H7 (cell line): ENCODE results near the gene RPL27. TPM values are rescaled to one million over a fixed set of nuclear protein-coding genes. Genes with fewer than 3 reads are reported as not detected.
"Not testable (repeated sequence)": the region's sequence is repeated elsewhere in the genome, so short reads cannot be mapped to it uniquely, and the experiment has no call there.

ENCODE experiments used
- DNase-seq: peaks from one replicate; pipeline ENCODE4 v3.0.0; 2012
- H3K27me3 ChIP-seq: 2 replicates; pipeline ENCODE4 v1.6.0; 2011; ENCODE audit warnings: mild to moderate bottlenecking, low read length; ENCODE audit not compliant: control insufficient read depth, insufficient read depth
- H3K36me3 ChIP-seq: replicated peaks from 2 replicates; pipeline ENCODE4 v1.5.1; 2011; ENCODE audit warnings: low read length; ENCODE audit not compliant: control insufficient read depth, insufficient read depth
- H3K4me3 ChIP-seq: 2 replicates; pipeline ENCODE4 v1.5.1; 2011; ENCODE audit warnings: low read depth, mild to moderate bottlenecking, control low read depth, low read length, moderate library complexity; ENCODE audit not compliant: insufficient read depth
- total RNA-seq: library from RNA; depleted of rRNA; stranded (reverse); fragments of >200 nt; shearing (Covaris generic); gene quantifications from 2 replicates; pipeline ENCODE4 v1.2.3, GENCODE V29; 2014

The RPL27 gene
- total RNA-seq, 1 experiment from 2014 or later = 1,832 TPM

- peaks cover 2% of the 10 kb centered on the region for H3K36me3 ChIP-seq
- DNase-seq = no peak
- H3K27me3 ChIP-seq = no peaks in the 10 kb centered on the region
- no peak overlapping the region for H3K4me3 ChIP-seq
Observed at GRCh38 chr17:42982266-42982665, 16.0 kb upstream of the RPL27 start.

- no peak for DNase-seq
- peaks cover 8% of the 10 kb centered on the region for H3K36me3 ChIP-seq
Observed at GRCh38 chr17:42985225-42985624, 13.0 kb upstream of the RPL27 start.

GRCh38 chr17:42989141-42989540 lies 9.1 kb upstream of the RPL27 start:
- peaks cover 19% of the 10 kb centered on the region for H3K36me3 ChIP-seq
- no peak for DNase-seq
- no peaks in the 10 kb centered on the region for H3K27me3 ChIP-seq
- no peak overlapping the region for H3K4me3 ChIP-seq

More at GRCh38 chr17:42985225-42985624, 13.0 kb upstream of the RPL27 start:
- Histone ChIP-seq H3K4me3 (no peak overlapping the region), H3K27me3 (no peaks in the 10 kb centered on the region)

- Histone ChIP-seq H3K27me3 (no peaks in the 10 kb centered on the region), H3K4me3 (no peak overlapping the region), H3K36me3 (peaks cover 19% of the 10 kb centered on the region)
- no peak for DNase-seq
Observed at GRCh38 chr17:42989726-42990652, 8.2 kb upstream of the RPL27 start.

- DNase-seq = no peak
- no peak overlapping the region for H3K4me3 ChIP-seq
- no peaks in the 10 kb centered on the region for H3K27me3 ChIP-seq
- peaks cover 19% of the 10 kb centered on the region for H3K36me3 ChIP-seq
Observed at GRCh38 chr17:42991471-42991870, 6.7 kb upstream of the RPL27 start.

- DNase-seq = no peak
- no peaks in the 10 kb centered on the region for H3K27me3 ChIP-seq
- peaks cover 16% of the 10 kb centered on the region for H3K36me3 ChIP-seq
Observed at GRCh38 chr17:42992872-42993271, 5.3 kb upstream of the RPL27 start.

GRCh38 chr17:42993913-42994312 lies 4.3 kb upstream of the RPL27 start:
- H3K27me3 ChIP-seq, DNase-seq, H3K4me3 ChIP-seq: not testable (repeated sequence)
- peaks cover 16% of the 10 kb centered on the region for H3K36me3 ChIP-seq

More at GRCh38 chr17:42992872-42993271, 5.3 kb upstream of the RPL27 start:
- no peak overlapping the region for H3K4me3 ChIP-seq

GRCh38 chr17:42997390-42997983 lies 732 bp upstream of the RPL27 start:
- H3K36me3 ChIP-seq = peaks cover 24% of the 10 kb centered on the region
- peak overlapping the region; percentile 28 for H3K4me3 ChIP-seq
- DNase-seq = no peak
- H3K27me3 ChIP-seq = no peaks in the 10 kb centered on the region

- no peaks in the 10 kb centered on the region for H3K27me3 ChIP-seq
- no peak for DNase-seq
- H3K4me3 ChIP-seq = peak overlapping the region; percentile 96
- H3K36me3 ChIP-seq = peaks cover 34% of the 10 kb centered on the region
Observed at GRCh38 chr17:42999003-42999525, 845 bp downstream of the RPL27 start.

GRCh38 chr17:43000894-43001293 lies 2.7 kb downstream of the RPL27 start:
- H3K36me3 ChIP-seq = peaks cover 34% of the 10 kb centered on the region
- not testable (repeated sequence) for H3K4me3 ChIP-seq, H3K27me3 ChIP-seq, DNase-seq

GRCh38 chr17:43003542-43004172 lies 5.4 kb downstream of the RPL27 start:
- peaks cover 34% of the 10 kb centered on the region for H3K36me3 ChIP-seq

GRCh38 chr17:43006639-43007551 lies 8.7 kb downstream of the RPL27 start, which contains the start of gene IFI35:
Gene IFI35 (plus strand): TSS chr17:43006784. CDS start chr17:43006948, 164 bp downstream.
- peak; percentile 76 for DNase-seq
- Histone ChIP-seq H3K36me3 (peaks cover 12% of the 10 kb centered on the region), H3K27me3 (no peaks in the 10 kb centered on the region), H3K4me3 (peak within 1 kb of the TSS; percentile 35)

More at GRCh38 chr17:43003542-43004172, 5.4 kb downstream of the RPL27 start:
- peak; percentile 57 for DNase-seq
- H3K27me3 ChIP-seq = no peaks in the 10 kb centered on the region
- H3K4me3 ChIP-seq = no peak overlapping the region

GRCh38 chr17:43010667-43011308 lies 12.6 kb downstream of the RPL27 start:
- Histone ChIP-seq H3K27me3 (no peaks in the 10 kb centered on the region), H3K36me3 (peaks cover under 1% of the 10 kb centered on the region), H3K4me3 (no peak overlapping the region)
- no peak for DNase-seq
